ENCODE measurements around the gene PTPRN2.

Gene PTPRN2

GRCh38 chr7:157674027-157674714, 913.5 kb downstream of the PTPRN2 start:
- TF ChIP-seq CTCF (IDR thresholded peaks at IDR 0.05; ENCODE audit: insufficient read depth, missing control alignments), result no peak
- FAIRE-seq (no peak), DNase-seq (ENCODE audit: insufficient read length, low spot score) (no peak)

- FAIRE-seq, result no peak
- no peak for TF ChIP-seq CTCF (IDR thresholded peaks at IDR 0.05; ENCODE audit: insufficient read depth, missing control alignments)
Observed at GRCh38 chr7:157673573-157673972, 914.0 kb downstream of the PTPRN2 start.

GRCh38 chr7:157671358-157672255, 916.0 kb downstream of the PTPRN2 start:
- no peak for TF ChIP-seq CTCF (IDR thresholded peaks at IDR 0.05; ENCODE audit: insufficient read depth, missing control alignments)
- FAIRE-seq (no peak), DNase-seq (ENCODE audit: insufficient read length, low spot score) (no peak)

More at GRCh38 chr7:157673573-157673972, 914.0 kb downstream of the PTPRN2 start:
- no peak for DNase-seq (ENCODE audit: insufficient read length, low spot score)

GRCh38 chr7:157670490-157671357, 916.9 kb downstream of the PTPRN2 start:
- TF ChIP-seq CTCF (IDR thresholded peaks at IDR 0.05; ENCODE audit: insufficient read depth, missing control alignments), result no peak
- FAIRE-seq, result no peak
- DNase-seq (ENCODE audit: insufficient read length, low spot score), result no peak

GRCh38 chr7:157669768-157670351, 917.8 kb downstream of the PTPRN2 start:
- no peak for TF ChIP-seq CTCF (IDR thresholded peaks at IDR 0.05; ENCODE audit: insufficient read depth, missing control alignments)
- DNase-seq (ENCODE audit: insufficient read length, low spot score) (no peak), FAIRE-seq (no peak)

- no peak for TF ChIP-seq CTCF (IDR thresholded peaks at IDR 0.05; ENCODE audit: insufficient read depth, missing control alignments)
- FAIRE-seq, result no peak
- DNase-seq (ENCODE audit: insufficient read length, low spot score), result no peak
Observed at GRCh38 chr7:157668884-157669767, 918.5 kb downstream of the PTPRN2 start.
